Adrenal gland (tissue), 12 donors: ENCODE data around the gene FSD1. TPM values are rescaled to one million over a fixed set of nuclear protein-coding genes. Genes with fewer than 3 reads are reported as not detected.

ENCODE experiments used
- DNase-seq, 7 donors: peaks; one replicate each; pipeline ENCODE4 v3.0.0-alpha.2; 2019 to 2020
- H3K27ac ChIP-seq, 5 donors: fragments of 200-600 bp; sonication (generic) in 4 of 5; 1 replicate in 3 of 5; 2 replicates in 2 of 5; pipeline versions ENCODE4 v1.5.1 to v1.8.0; 2016 to 2020; ENCODE audit warnings: mild to moderate bottlenecking in 1 of 5
- H3K27me3 ChIP-seq: fragments of 200-600 bp; 2 replicates; pipeline ENCODE4 v1.8.0; 2021
- H3K36me3 ChIP-seq, 2 donors: fragments of 200-600 bp; replicated peaks in 1 of 2; 1 replicate in 1 of 2; 2 replicates in 1 of 2; pipeline versions ENCODE4 v1.5.1 to v1.8.0; 2018 to 2022
- H3K4me1 ChIP-seq, 2 donors: fragments of 200-600 bp; replicated peaks in 1 of 2; 1 replicate in 1 of 2; 2 replicates in 1 of 2; pipeline versions ENCODE4 v1.5.1 to v1.8.0; 2018 to 2021
- H3K4me3 ChIP-seq, 4 donors: fragments of 200-600 bp; sonication (generic) in 3 of 4; one replicate each; pipeline ENCODE4 v1.5.1; 2016 to 2018
- H3K9me3 ChIP-seq, 3 donors: fragments of 200-600 bp; sonication (generic) in 1 of 3; replicated peaks in 1 of 3; 1 replicate in 2 of 3; 2 replicates in 1 of 3; pipeline versions ENCODE4 v1.5.1 to v1.8.0; 2016 to 2021
- CTCF ChIP-seq, 6 experiments: fragments of 450-650 bp in 4 of 6; fragments of 200-600 bp in 2 of 6; sonication (generic) in 1 of 6; IDR thresholded peaks; 1 replicate in 5 of 6; 2 replicates in 1 of 6; pipeline versions ENCODE4 v1.5.1 to v1.8.0; 2016 to 2021; ENCODE audit warnings: antibody characterized with exemption in 6 of 6, mild to moderate bottlenecking in 2 of 6, moderate library complexity in 1 of 6
- POLR2A ChIP-seq, 2 donors: fragments of 450-650 bp; IDR thresholded peaks; one replicate each; pipeline ENCODE4 v1.6.1; 2017; ENCODE audit warnings: antibody characterized with exemption in 2 of 2, mild to moderate bottlenecking in 2 of 2, moderate library complexity in 1 of 2
- WGBS, 4 donors: extraction: QIAGEN DNeasy Blood & Tissue Kit in 2 of 4; methylation state at CpG; one replicate each; pipeline versions ENCODE4 v1.1.5 to v1.1.7; 2013 to 2017; 5-methylcytosine and 5-hydroxymethylcytosine counted together
- intact Hi-C, 2 donors: fragments of 100-400 bp; cut with DNase I; formaldehyde crosslinking; loops; one replicate each; pipeline versions ENCODE4 v1.14.1 to v1.15.0; 2022 to 2023
- polyA plus RNA-seq, 3 donors: library from polyadenylated mRNA; stranded (reverse); fragments of 200-250 nt in 2 of 3; fragments of 350-450 nt in 1 of 3; fragmentation: Illumina TruSeq in 1 of 3; extraction: RNeasy Lipid Tissue Mini Kit (QIAGEN cat#74804) in 1 of 3; gene quantifications; one replicate each; pipeline ENCODE4 v1.2.3, GENCODE V29; 2013 to 2014
- total RNA-seq, 9 donors: library from RNA; depleted of rRNA in 4 of 9; stranded (reverse); fragments of >200 nt in 4 of 9; fragments of 120-200 nt in 1 of 9; fragmentation: NEBNext Ultra II Directional in 1 of 9; extraction: Animal tissue kit (Norgen Biotek cat#: 25700) in 1 of 9; gene quantifications; one replicate each; pipeline versions ENCODE4 v1.1.0 to v1.2.4, GENCODE V29; 2013 to 2023
- donor health status: healthy with polysubstance abuse.
- donor health status: Bipolar disorder and iron deficiency.
- donor health status: DM: yes; HTN: yes; CAD: no.
- donor health status: DM: no; HTN: no; CAD: no.
- donor health status: DM: no; HTN: no; CAD: no.
- donor health status: DM: yes; HTN: yes; CAD: no.

Gene FSD1
- total and polyA plus RNA-seq, 12 donors, result 0.34 to 7.2 (median 1.2) TPM; not detected in 3

- H3K9me3 ChIP-seq, result no peaks in the 10 kb centered on the region
- peak in 3 of 7 donors; percentile 15 to 41 (median 26) for DNase-seq
- intact Hi-C loops, result no loop called here
- WGBS, 4 donors, result 81 to 93% (median 87%) methylated on average over 6 to 15 of the region's 15 CpGs
- peak overlapping the region in 1 of 4 donors; percentile 4 for H3K4me3 ChIP-seq
- peak overlapping the region; percentile 44 to 96 (median 88) for H3K27ac ChIP-seq
- peaks cover 0 to 18% of the 10 kb centered on the region in 2 donors for H3K36me3 ChIP-seq
- H3K27me3 ChIP-seq, result no peaks in the 10 kb centered on the region
- H3K4me1 ChIP-seq, result peaks cover 73 to 80% of the 10 kb centered on the region in 2 donors
- TF ChIP-seq CTCF (IDR thresholded peaks at IDR 0.05), result no peak
- no peak for TF ChIP-seq POLR2A (IDR thresholded peaks at IDR 0.05)
Measured at GRCh38 chr19:4370418-4371041, 66.1 kb downstream of the FSD1 start.

DNA sequence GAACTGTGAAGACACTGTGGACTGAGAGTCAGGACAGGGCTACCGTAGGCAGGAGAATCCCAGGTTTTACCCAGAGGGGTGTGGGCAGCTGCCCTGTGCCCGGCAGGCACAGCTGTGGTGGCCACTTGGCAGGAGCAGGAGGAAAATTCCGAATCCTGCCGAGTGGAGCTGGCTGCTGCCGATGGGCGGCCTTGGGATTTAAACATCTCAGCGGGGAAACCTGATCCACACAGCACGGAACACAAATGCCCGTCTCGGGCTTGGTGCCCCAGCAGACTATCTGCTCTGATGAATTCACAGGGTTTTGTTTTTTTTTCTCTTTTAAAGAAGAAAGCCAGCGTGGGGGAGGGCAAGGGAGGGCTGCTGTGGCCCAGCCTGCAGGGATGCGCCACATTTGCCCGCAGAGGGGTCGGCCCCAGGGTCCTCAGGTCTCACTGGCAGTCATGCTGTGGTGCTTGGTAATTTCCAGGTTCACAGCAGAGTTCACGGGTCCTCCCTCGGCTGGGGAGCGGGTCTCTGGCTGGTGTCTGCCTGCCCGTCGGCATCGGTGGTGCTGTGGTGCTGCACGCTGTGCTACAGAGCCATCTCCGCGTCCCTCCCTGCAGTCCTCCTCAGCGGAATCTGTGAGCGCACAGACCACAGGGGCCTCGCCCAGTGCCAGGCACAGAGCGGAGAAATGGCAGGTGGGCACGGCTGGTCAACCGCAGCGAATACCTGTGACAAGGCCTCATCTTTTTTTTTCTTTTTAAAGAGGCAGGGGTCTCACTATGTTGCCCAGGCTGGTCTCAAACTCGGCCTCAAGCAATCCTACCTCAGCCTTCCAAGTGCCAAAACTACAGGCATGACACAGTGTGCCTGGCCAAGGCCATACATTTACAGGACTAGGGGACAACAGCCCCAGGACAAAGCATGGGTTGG is 67.1 kb downstream of the FSD1 start:
- intact Hi-C loops, result no loop called here
- H3K27ac ChIP-seq, result peak overlapping the region; percentile 44 to 96 (median 88)
- no peaks in the 10 kb centered on the region for H3K27me3 ChIP-seq
- DNase-seq, result peak; percentile 66 to 88 (median 83)
- H3K4me1 ChIP-seq, result peaks cover 82 to 90% of the 10 kb centered on the region in 2 donors
- peaks cover 0 to 9% of the 10 kb centered on the region in 2 donors for H3K36me3 ChIP-seq
- H3K4me3 ChIP-seq, result no peak overlapping the region
- no peaks in the 10 kb centered on the region for H3K9me3 ChIP-seq
- peak in 1 of 2 donors; percentile 51 for TF ChIP-seq POLR2A (IDR thresholded peaks at IDR 0.05)
- TF ChIP-seq CTCF (IDR thresholded peaks at IDR 0.05), result peak in 1 of 6 experiments; percentile 10
- 54 to 62% (median 55%) methylated on average over 23 to 31 of the region's 31 CpGs for WGBS, 4 donors

GRCh38 chr19:4372165-4373012 is 68.0 kb downstream of the FSD1 start:
- peak overlapping the region; percentile 80 to 96 (median 88) for H3K27ac ChIP-seq
- 75 to 83% (median 77%) methylated on average over 22 of the region's 22 CpGs for WGBS, 4 donors

More at GRCh38 chr19:4372165-4373012, 68.0 kb downstream of the FSD1 start:
- no peak overlapping the region for H3K4me3 ChIP-seq
- peaks cover 91 to 98% of the 10 kb centered on the region in 2 donors for H3K4me1 ChIP-seq
- DNase-seq, result peak in 5 of 7 donors; percentile 24 to 38 (median 30)
- no peaks in the 10 kb centered on the region for H3K9me3 ChIP-seq
- TF ChIP-seq CTCF (IDR thresholded peaks at IDR 0.05) (no peak), POLR2A (IDR thresholded peaks at IDR 0.05) (no peak)
- H3K36me3 ChIP-seq, result no peaks in the 10 kb centered on the region
- no peaks in the 10 kb centered on the region for H3K27me3 ChIP-seq
- intact Hi-C loops, result no loop called here
